GM18499 (cell line): ENCODE data around the gene ITGAL.
"Not testable (repeated sequence)": the region's sequence is repeated elsewhere in the genome, so short reads cannot be mapped to it uniquely, and the experiment has no call there.

Experiments used
- ATAC-seq: cut with Tn5 transposase; IDR thresholded peaks from one replicate; pipeline ENCODE4 v1.9.1; 2021; ENCODE audit warnings: moderate number of reproducible peaks; ENCODE audit not compliant: insufficient read depth, unreplicated experiment

The ITGAL gene

DNA sequence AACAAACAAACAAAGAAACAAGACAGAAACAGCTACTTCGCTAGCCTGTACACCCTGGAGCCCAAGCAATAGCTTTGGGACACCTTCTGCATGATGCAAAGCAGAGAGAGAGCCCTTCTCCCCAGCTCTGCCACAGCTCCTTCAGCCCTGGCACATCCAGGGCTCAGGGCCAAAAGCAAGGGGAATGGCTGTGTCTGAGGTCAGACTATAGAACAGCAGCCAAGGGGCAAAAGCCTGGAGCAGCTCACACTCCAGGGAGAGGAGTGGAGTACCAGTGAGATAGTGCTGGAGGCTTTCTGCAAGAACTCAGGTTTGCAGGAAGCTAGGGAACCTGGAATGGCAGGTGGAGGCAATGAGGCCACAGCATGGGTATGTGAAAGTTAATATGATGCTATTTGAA, 15.3 kb upstream of the ITGAL start:
- no peak for ATAC-seq

GRCh38 chr16:30457743-30458560, 14.6 kb upstream of the ITGAL start:
- no peak for ATAC-seq

DNA sequence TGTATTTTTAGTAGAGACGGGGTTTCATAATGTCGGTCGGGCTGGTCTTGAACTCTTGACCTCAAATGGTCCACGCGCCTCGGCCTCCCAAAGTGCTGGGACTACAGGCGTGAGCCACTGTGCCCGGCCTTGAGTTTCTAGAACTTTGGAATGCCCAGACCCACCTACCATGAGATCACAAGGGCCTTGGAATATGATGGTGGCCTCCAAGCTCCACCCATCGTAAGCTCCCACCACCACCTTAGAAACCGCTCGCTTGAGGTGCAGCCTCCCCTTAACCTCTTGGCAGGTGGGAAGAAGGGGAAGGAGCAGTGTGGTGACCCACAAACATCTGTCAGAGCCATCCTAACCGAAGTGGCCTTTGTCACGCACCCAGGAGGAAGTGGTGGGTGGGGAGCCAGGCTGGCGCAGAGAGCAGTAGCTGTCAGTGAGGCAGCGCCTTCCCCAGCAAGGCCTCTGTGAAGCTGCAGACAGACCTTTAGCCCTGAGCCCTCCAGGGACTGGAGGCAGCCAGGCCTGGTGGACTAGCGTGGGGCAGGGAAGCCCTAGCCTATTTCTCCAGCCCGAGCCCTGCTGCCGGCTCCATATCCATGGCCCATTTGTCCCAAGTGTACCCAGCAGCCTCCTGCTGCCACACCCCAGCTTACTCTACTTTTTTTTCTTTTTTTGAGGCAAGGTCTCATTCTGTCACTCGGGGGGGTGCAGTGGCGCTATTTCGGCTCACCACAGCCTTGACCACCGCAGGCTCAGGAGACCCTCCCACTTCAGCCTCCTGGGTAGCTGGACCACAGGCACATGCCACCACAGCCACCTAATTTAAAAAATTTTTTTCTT, 13.8 kb upstream of the ITGAL start:
- peak; percentile 63 for ATAC-seq

DNA sequence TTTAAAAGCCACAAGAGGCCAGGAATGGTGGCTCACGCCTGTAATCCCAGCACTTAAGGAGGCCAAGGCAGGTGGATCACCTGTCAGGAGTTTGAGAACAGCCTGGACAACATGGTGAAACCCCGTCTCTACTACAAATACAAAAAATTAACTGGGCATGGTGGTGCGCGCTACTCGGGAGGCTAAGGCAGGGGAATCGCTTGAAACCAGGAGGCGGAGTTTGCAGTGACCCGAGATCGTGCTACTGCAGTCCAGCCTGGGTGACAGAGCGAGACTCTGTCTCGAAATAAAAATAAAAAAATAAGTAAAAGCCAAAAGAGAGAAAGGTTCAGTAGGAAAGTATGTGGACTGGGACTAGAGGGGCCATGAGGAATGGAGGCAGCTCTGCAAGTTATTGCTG, 13.1 kb upstream of the ITGAL start:
- no peak for ATAC-seq

DNA sequence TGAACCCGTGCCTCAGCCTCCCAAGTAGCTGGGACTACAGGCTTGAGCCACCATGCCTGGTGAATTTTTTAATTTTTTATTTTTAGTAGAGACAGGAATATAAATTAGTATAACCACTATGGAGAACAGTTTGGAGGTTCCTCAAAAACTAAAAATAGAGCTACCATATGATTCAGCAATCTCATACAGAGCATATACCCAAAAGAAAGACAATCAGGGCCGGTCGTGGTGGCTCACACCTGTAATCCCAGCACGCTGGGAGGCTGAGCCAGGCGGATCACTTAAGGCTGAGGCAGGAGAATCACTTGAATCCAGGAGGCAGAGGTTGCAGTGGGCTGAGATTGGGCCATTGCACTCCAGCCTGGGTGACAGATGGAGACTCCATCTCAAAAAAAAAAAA, 11.1 kb upstream of the ITGAL start:
- not testable (repeated sequence) for ATAC-seq

GRCh38 chr16:30464078-30464477, 8.5 kb upstream of the ITGAL start:
- no peak for ATAC-seq

GRCh38 chr16:30470170-30470512, 2.4 kb upstream of the ITGAL start:
- ATAC-seq: no peak

GRCh38 chr16:30470632-30470995, 1.9 kb upstream of the ITGAL start:
- no peak for ATAC-seq

DNA sequence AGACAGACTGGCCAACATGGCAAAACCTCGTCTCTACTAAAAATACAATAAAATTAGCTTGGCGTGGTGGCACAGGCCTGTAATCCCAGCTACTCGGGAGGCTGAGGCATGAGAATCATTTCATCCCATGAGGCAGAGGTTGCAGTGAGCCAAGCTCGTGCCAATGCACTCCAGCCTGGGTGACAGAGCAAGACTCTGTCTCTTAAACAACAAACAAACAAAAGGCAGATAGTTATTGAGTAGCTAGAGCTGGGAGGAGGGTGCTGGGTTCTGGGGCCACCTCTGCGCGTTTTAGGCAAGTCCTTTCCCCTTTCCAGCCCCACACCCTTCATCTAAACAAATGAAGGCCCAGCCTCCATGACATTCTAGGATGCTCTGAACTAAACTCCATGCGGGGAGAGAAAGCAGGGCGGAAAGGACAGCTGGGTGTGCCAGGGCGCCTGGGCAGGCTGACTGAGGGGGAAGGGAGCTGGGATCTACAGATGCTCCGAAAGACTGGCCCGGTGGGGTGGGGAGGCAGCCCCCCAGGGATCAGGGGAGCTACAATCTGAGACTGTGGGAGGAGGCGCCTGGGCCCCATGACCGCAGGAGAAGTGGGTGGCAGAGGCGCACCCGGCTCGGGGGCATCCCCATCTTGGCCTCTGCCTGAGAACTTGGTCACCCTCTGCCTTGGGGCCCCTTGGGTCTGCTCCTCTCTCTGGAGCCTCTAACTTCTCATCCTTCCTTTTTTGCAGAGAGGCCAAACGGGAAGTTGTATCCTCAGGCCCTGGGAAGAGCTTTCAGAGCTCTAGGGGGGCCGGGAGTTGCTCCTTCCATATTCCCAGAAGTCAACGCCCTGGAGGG, 910 bp downstream of the ITGAL start:
- ATAC-seq: no peak

- ATAC-seq: no peak
Measured at GRCh38 chr16:30474074-30474452, 1.5 kb downstream of the ITGAL start.

- no peak for ATAC-seq
Measured at GRCh38 chr16:30474684-30475083, 2.1 kb downstream of the ITGAL start.

GRCh38 chr16:30476991-30477390, 4.4 kb downstream of the ITGAL start:
- ATAC-seq: no peak

- ATAC-seq: not testable (repeated sequence)
Measured at GRCh38 chr16:30477773-30478172, 5.2 kb downstream of the ITGAL start.

DNA sequence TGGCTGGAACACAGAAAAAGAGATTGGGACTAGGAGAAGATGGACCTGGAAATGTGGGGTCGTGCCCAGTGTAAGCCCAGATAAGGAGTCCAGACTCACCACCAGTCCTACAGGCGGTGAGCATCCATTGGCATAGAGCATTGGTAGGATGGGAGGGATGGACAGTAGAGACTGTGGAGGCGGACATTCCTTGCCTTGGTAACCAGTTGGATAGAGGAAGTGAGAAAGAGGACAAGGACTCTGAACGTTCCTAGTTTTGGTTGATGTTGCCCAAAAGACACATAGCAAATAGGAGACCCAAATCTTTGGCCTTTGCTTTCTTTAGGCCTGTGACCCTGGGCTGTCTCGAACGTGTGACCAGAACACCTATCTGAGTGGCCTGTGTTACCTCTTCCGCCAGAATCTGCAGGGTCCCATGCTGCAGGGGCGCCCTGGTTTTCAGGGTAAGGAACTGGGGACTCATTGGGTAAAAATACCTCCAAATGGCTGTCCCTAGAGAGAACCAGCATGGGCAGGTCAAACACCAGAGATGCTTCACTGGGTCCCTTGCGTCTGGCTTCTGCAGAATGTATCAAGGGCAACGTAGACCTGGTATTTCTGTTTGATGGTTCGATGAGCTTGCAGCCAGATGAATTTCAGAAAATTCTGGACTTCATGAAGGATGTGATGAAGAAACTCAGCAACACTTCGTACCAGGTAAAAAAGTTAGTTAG, 6.4 kb downstream of the ITGAL start:
- ATAC-seq: no peak

- no peak for ATAC-seq
Measured at GRCh38 chr16:30481381-30481780, 8.8 kb downstream of the ITGAL start.

DNA sequence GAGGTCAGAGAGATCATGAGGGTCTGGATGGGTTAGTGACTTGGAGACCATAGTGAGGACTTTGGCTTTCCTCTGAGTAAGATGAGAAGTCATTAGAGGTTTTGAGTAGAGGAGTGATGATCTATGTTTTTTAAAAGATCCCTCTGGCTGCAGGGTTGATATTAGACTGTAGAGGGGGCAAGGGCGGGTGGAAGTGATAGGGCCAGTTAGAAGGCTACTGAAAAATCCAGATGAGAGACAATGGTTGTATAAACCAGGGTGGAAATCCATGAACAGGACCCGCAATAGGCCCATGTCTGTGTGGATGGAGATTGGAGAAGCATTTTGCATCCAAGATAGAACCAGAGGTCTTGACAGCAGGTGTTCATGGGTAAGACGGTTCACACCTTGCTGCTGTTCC, 9.8 kb downstream of the ITGAL start:
- ATAC-seq: no peak

GRCh38 chr16:30484887-30485286, 12.3 kb downstream of the ITGAL start:
- no peak for ATAC-seq

- no peak for ATAC-seq
Measured at GRCh38 chr16:30485818-30486436, 13.4 kb downstream of the ITGAL start.

- no peak for ATAC-seq
Measured at GRCh38 chr16:30488764-30489605, 16.4 kb downstream of the ITGAL start.
